Trophoblast cell (in vitro differentiated cells and primary cell): ENCODE measurements around the gene JPH3.

ENCODE experiments used
- DNase-seq, 2 donors: peaks; one replicate each; pipeline ENCODE4 v3.0.0-alpha.2; 2016
- H2AFZ ChIP-seq: 2 replicates; pipeline ENCODE4 v1.6.1; 2013; ENCODE audit warnings: low read length, moderate library complexity, mild to moderate bottlenecking; ENCODE audit not compliant: insufficient read depth, poor library complexity
- H2AK5ac ChIP-seq: 2 replicates; pipeline ENCODE4 v1.6.1; 2013; ENCODE audit warnings: mild to moderate bottlenecking, low read length
- H2BK120ac ChIP-seq: 2 replicates; pipeline ENCODE4 v1.6.1; 2013; ENCODE audit warnings: low read length, mild to moderate bottlenecking, moderate library complexity; ENCODE audit not compliant: insufficient read depth, poor library complexity
- H2BK12ac ChIP-seq: 2 replicates; pipeline ENCODE4 v1.6.1; 2013; ENCODE audit warnings: mild to moderate bottlenecking, low read length, moderate library complexity
- H2BK5ac ChIP-seq: 2 replicates; pipeline ENCODE4 v1.6.1; 2013; ENCODE audit warnings: low read length, low read depth, moderate library complexity, mild to moderate bottlenecking; ENCODE audit not compliant: poor library complexity
- H3K14ac ChIP-seq: 2 replicates; pipeline ENCODE4 v1.6.1; 2013; ENCODE audit warnings: mild to moderate bottlenecking, low read length
- H3K18ac ChIP-seq: 2 replicates; pipeline ENCODE4 v1.6.1; 2013; ENCODE audit warnings: mild to moderate bottlenecking, low read length
- H3K23ac ChIP-seq: 2 replicates; pipeline ENCODE4 v1.6.1; 2013; ENCODE audit warnings: low read length
- H3K27ac ChIP-seq: 2 replicates; pipeline ENCODE4 v1.5.1; 2013; ENCODE audit warnings: low read depth, mild to moderate bottlenecking, inconsistent platforms, low read length, moderate library complexity
- H3K27me3 ChIP-seq: 2 replicates; pipeline ENCODE4 v1.6.1; 2013; ENCODE audit warnings: inconsistent platforms, mild to moderate bottlenecking, low read length, moderate library complexity; ENCODE audit not compliant: insufficient read depth
- H3K36me3 ChIP-seq, 2 experiments: 1 replicate in 1 of 2; 2 replicates in 1 of 2; pipeline ENCODE4 v1.6.1; 2013; ENCODE audit warnings: low read length in 2 of 2, mild to moderate bottlenecking in 2 of 2, moderate library complexity in 1 of 2; ENCODE audit not compliant: insufficient read depth in 2 of 2, control insufficient read depth in 1 of 2
- H3K4ac ChIP-seq: 2 replicates; pipeline ENCODE4 v1.6.1; 2013; ENCODE audit warnings: low read depth, mild to moderate bottlenecking, low read length, moderate library complexity
- H3K4me1 ChIP-seq, 2 experiments: 1 replicate in 1 of 2; 2 replicates in 1 of 2; pipeline ENCODE4 v1.6.1; 2013; ENCODE audit warnings: low read length in 2 of 2, mild to moderate bottlenecking in 2 of 2, moderate library complexity in 1 of 2; ENCODE audit not compliant: insufficient read depth in 2 of 2, control insufficient read depth in 1 of 2
- H3K4me2 ChIP-seq: 2 replicates; pipeline ENCODE4 v1.6.1; 2013; ENCODE audit warnings: inconsistent platforms, mild to moderate bottlenecking, low read length, moderate library complexity
- H3K4me3 ChIP-seq: 2 replicates; pipeline ENCODE4 v1.5.1; 2013; ENCODE audit warnings: mild to moderate bottlenecking, low read depth, low read length, inconsistent platforms
- H3K79me1 ChIP-seq: one replicate; pipeline ENCODE4 v1.6.1; 2013; ENCODE audit warnings: low read length
- H3K79me2 ChIP-seq: 2 replicates; pipeline ENCODE4 v1.6.1; 2013; ENCODE audit warnings: low read length, mild to moderate bottlenecking; ENCODE audit not compliant: control insufficient read depth, insufficient read depth, poor library complexity
- H3K9ac ChIP-seq: 2 replicates; pipeline ENCODE4 v1.6.1; 2013; ENCODE audit warnings: mild to moderate bottlenecking, low read length
- H3K9me3 ChIP-seq: 2 replicates; pipeline ENCODE4 v1.6.1; 2013; ENCODE audit warnings: low read depth, mild to moderate bottlenecking, control low read depth, inconsistent platforms, low read length; ENCODE audit not compliant: insufficient read depth
- H4K12ac ChIP-seq: 2 replicates; pipeline ENCODE4 v1.6.1; 2013; ENCODE audit warnings: low read depth, mild to moderate bottlenecking, low read length, moderate library complexity
- H4K8ac ChIP-seq: 2 replicates; pipeline ENCODE4 v1.6.1; 2013; ENCODE audit warnings: low read depth, mild to moderate bottlenecking, low read length, moderate library complexity
- H4K91ac ChIP-seq: one replicate; pipeline ENCODE4 v1.6.1; 2013; ENCODE audit warnings: low read depth, mild to moderate bottlenecking, low read length, moderate library complexity
- WGBS: extraction: QIAGEN DNeasy Blood & Tissue Kit; methylation state at CpG from one replicate; pipeline ENCODE4 v1.1.7; 2013; ENCODE audit warnings: missing lambda C conversion rate; ENCODE audit not compliant: insufficient read length, insufficient coverage; ENCODE audit errors: extremely low coverage; 5-methylcytosine and 5-hydroxymethylcytosine counted together

JPH3 gene

DNA sequence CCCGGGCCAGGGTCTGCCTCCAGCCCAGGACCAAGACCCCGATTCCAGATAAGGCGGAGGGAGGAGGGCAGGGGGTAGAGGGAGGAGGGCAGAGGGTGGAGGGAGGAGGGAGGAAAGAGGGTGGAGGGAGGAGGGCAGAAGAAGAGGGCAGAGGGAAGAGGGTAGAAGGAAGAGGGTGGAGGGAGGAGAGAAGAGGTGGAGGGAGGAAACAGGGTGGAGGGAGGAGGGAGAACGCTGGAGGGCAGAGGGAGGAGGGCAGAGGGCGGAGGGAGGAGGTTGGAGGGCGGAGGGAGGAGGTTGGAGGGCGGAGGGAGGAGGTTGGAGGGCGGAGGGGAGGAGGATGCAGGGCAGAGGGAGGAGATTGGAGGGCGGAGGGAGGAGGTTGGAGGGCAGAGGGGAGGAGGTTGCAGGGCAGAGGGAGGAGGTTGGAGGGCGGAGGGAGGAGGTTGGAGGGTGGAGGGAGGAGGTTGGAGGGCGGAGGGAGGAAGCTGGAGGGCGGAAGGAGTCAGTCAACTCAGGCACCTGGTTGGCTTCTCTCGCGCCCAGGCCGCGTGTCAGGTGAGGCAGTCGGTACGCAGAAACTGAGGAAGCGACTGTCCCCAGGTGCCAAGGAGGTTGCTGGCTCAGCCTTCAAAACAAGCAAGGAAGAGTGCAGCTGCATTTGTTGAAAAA is 98.2 kb downstream of the JPH3 start:
- H2AK5ac ChIP-seq, result no peak overlapping the region
- H3K79me1 ChIP-seq, result no peaks in the 10 kb centered on the region
- WGBS, result 100% methylated on average over 1 of the region's 19 CpGs
- H3K23ac ChIP-seq, result no peak overlapping the region
- H4K12ac ChIP-seq, result no peak overlapping the region
- no peak overlapping the region for H2BK5ac ChIP-seq
- H3K9ac ChIP-seq, result no peak overlapping the region
- H4K91ac ChIP-seq, result no peak overlapping the region
- peaks cover 52 to 55% of the 10 kb centered on the region in 2 experiments for H3K36me3 ChIP-seq
- H3K4me3 ChIP-seq, result no peak overlapping the region
- no peak overlapping the region for H3K4me2 ChIP-seq
- no peak for DNase-seq
- H3K14ac ChIP-seq, result no peak overlapping the region
- no peak overlapping the region for H2BK120ac ChIP-seq
- no peak overlapping the region for H3K18ac ChIP-seq
- no peak overlapping the region for H4K8ac ChIP-seq
- no peaks in the 10 kb centered on the region for H3K79me2 ChIP-seq
- H2BK12ac ChIP-seq, result no peak overlapping the region
- no peak overlapping the region for H3K27ac ChIP-seq
- no peak overlapping the region for H3K4ac ChIP-seq
- no peaks in the 10 kb centered on the region for H3K27me3 ChIP-seq
- peaks cover 6% of the 10 kb centered on the region for H3K9me3 ChIP-seq
- no peaks in the 10 kb centered on the region for H3K4me1 ChIP-seq
- no peak overlapping the region for H2AFZ ChIP-seq

DNA sequence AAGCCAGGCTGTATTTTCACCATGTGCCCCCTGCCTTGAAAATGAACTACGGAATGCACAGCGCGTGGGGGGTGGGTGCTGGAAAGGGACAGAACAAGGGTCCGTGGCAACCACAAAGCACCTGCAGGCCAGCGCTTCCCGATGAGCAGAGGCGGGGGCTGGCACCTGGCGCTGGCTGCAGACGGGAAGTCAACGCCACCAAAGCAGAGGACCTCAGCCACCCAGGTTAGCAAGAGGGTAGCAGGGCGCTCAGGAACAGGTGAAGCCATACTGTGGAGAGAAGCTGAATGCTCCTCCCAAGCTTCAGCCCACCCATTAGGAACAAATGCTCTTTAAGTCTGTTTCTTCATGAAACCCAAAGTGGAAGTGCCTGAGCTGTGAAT is 98.8 kb downstream of the JPH3 start:
- Histone ChIP-seq H3K18ac (no peak overlapping the region), H4K91ac (no peak overlapping the region), H3K9ac (no peak overlapping the region), H3K4me1 (no peaks in the 10 kb centered on the region), H4K8ac (no peak overlapping the region), H3K14ac (no peak overlapping the region), H2AFZ (no peak overlapping the region), H3K4me3 (no peak overlapping the region), H3K79me2 (no peaks in the 10 kb centered on the region), H3K4ac (no peak overlapping the region), H3K27me3 (no peaks in the 10 kb centered on the region), H3K23ac (no peak overlapping the region), H3K4me2 (no peak overlapping the region), H3K27ac (no peak overlapping the region), H3K36me3 (peaks cover 46 to 51% of the 10 kb centered on the region in 2 experiments), H2AK5ac (no peak overlapping the region), H3K9me3 (peaks cover 6% of the 10 kb centered on the region), H2BK5ac (no peak overlapping the region), H2BK120ac (no peak overlapping the region), H3K79me1 (no peaks in the 10 kb centered on the region), H2BK12ac (no peak overlapping the region), H4K12ac (no peak overlapping the region)
- no CpG with 5 or more reads among the region's 11 CpGs for WGBS
- DNase-seq, result no peak

DNA sequence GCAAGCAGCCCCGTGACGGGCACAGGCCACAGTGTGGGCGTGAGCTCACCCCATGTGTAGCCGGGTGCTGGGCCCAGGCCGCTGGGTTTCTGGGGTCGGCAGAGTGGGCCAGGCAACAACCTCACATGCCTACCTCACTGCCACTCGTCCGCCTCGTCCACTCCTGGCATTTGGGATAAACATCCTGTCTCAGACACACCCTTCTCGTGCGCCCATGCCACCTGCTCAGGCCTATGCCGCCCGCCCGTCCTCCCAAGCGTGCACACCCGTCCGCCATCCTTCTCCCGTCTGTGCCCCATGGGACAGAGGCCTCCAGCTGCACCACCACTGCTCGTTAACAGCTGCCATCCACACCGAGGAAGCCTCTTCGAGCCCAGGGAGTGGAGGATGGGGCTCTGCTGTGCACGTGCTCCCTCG is 99.2 kb downstream of the JPH3 start:
- H2AFZ ChIP-seq, result no peak overlapping the region
- H3K9me3 ChIP-seq, result peaks cover 6% of the 10 kb centered on the region
- H3K79me1 ChIP-seq, result no peaks in the 10 kb centered on the region
- H3K79me2 ChIP-seq, result no peaks in the 10 kb centered on the region
- H3K27me3 ChIP-seq, result no peaks in the 10 kb centered on the region
- H4K12ac ChIP-seq, result no peak overlapping the region
- H3K4me3 ChIP-seq, result no peak overlapping the region
- H3K4ac ChIP-seq, result no peak overlapping the region
- no peak overlapping the region for H3K18ac ChIP-seq
- no peak overlapping the region for H2BK12ac ChIP-seq
- no peak overlapping the region for H4K8ac ChIP-seq
- no CpG with 5 or more reads among the region's 23 CpGs for WGBS
- no peak overlapping the region for H2AK5ac ChIP-seq
- H3K4me1 ChIP-seq, result no peaks in the 10 kb centered on the region
- no peak overlapping the region for H2BK120ac ChIP-seq
- no peak overlapping the region for H3K9ac ChIP-seq
- H3K14ac ChIP-seq, result no peak overlapping the region
- H3K27ac ChIP-seq, result no peak overlapping the region
- H2BK5ac ChIP-seq, result no peak overlapping the region
- H3K4me2 ChIP-seq, result no peak overlapping the region
- H4K91ac ChIP-seq, result no peak overlapping the region
- H3K23ac ChIP-seq, result no peak overlapping the region
- peaks cover 44 to 47% of the 10 kb centered on the region in 2 experiments for H3K36me3 ChIP-seq
- no peak for DNase-seq

DNA sequence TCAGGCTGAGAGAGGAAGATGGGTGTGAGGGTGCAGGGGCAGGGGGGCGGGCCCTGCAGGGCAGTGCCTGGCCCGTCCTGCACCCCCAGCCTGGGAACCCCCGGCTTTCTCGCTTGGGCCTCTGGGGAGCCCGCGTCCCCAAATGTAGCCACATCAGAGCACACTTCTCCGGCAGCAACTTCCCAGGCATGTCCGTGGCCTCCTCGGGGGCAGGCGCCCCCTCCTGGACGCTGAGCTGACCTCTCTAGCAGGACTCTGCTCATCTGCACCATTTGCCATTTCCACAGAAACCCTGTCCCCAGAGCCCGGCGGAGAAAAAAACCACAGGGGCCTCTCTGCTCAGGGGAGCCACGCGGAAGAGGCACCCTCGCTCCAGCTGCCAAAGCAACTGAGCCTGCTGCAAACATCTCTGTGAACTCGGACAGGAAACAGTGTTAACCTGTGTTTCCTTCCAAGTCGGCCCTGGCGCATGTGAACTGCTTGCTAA is 100.1 kb downstream of the JPH3 start:
- Histone ChIP-seq H4K12ac (no peak overlapping the region), H3K79me1 (no peaks in the 10 kb centered on the region), H3K14ac (no peak overlapping the region), H3K4me2 (no peak overlapping the region), H2AFZ (no peak overlapping the region), H3K4me1 (no peaks in the 10 kb centered on the region), H3K18ac (no peak overlapping the region), H2AK5ac (no peak overlapping the region), H4K91ac (no peak overlapping the region), H4K8ac (no peak overlapping the region), H2BK5ac (no peak overlapping the region), H3K79me2 (no peaks in the 10 kb centered on the region), H3K4ac (no peak overlapping the region), H3K9me3 (peaks cover 8% of the 10 kb centered on the region), H3K27me3 (no peaks in the 10 kb centered on the region), H2BK12ac (no peak overlapping the region), H2BK120ac (no peak overlapping the region), H3K27ac (no peak overlapping the region), H3K23ac (no peak overlapping the region), H3K9ac (no peak overlapping the region), H3K36me3 (peaks cover 44 to 46% of the 10 kb centered on the region in 2 experiments), H3K4me3 (no peak overlapping the region)
- DNase-seq, result no peak
- no CpG with 5 or more reads among the region's 19 CpGs for whole genome bisulfite sequencing
